Stimulated activated CD4-positive, alpha-beta T cell treated with anti-CD3 and anti-CD28 coated beads, Interleukin-2, amount 100 ng/mL, for 24 hours (primary cell): ENCODE results near the gene STXBP5.

ENCODE experiments used
- DNase-seq, 2 donors: peaks; one replicate each; pipeline ENCODE4 v3.0.0-alpha.2; 2020

STXBP5 gene

DNA sequence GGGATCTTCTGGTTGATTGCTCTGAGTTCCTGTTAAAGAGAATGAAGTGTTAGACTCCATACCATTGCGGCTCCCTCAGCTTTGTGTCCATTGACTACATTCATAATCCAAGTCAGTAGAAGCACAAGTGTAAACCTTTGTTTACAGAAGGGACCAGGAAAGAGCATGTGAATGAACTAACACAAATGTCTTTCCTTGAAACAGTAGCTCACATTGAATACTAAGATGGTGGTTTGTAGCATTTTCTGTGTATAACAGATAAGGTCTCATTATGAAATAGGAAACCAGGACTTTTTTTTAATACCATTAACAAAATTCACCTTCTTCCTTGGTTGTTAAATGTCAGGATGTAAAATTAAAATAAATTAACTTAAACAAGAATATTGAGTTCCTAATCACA, 8.4 kb downstream of the STXBP5 start:
- no peak for DNase-seq

GRCh38 chr6:147213772-147214171, 9.6 kb downstream of the STXBP5 start:
- DNase-seq: no peak

DNA sequence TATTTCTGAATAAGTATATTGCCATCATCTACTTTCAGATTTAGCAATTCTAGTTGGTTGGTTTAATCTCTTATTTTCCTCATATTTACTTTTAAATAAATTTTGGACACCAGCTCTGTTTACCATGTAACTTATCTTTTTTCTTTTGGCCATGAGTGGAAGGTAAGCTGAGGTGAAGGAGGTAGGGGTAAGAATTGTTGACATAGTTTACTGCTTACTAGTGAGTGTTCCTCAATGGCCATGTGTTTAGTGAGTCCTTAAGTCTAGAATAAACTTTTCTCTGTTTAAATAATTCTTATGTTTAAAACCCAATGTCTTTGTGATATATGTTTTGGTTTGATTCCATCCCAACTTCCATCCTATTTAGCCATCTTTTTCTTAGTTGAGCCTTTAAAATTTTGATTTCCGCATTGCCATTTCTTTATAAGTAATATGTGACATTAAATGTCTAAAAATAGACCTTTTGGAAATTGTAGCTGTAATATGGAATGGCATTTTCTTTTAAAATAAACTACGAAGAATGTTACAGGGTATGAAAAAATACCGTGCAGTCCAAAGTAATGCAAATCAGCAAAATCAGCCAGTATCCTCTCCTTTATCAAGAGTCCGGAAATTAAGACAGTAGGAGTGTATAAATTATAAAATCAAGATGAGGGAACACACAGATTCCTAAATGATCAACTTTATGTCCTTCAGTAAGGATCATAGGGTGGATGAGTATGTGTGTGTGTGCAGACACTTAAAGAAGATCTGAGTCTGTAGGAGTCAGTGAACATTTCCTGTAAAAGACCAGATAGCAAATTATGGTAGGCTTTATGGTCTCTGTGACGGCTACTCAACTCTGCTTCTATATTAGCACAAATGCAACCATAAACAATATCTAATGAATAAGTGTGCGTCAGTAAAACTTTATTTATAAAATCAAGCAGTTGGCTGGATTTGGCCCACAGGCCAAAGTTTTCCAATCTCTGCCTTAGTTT, 10.3 kb downstream of the STXBP5 start:
- DNase-seq: no peak

DNA sequence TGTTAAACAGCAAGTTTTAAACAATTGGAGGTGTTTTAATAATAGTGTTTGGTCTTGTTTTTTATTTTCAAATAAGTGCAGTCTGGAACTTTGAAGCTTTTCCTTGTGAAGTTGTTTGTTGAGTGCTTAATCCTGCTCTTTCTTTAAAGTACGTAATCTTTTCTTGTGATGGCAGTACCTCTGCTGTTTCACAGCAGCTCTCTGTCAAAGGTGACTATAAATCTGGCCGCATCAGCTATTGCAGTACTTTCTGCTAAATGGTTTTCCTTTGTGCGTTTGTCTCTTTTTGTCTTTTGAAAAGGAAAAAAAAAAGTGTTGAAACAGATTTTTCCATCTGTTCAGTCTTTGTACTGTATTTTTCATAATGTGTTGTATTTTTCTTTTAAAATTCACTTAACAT, 12.7 kb downstream of the STXBP5 start:
- no peak for DNase-seq

DNA sequence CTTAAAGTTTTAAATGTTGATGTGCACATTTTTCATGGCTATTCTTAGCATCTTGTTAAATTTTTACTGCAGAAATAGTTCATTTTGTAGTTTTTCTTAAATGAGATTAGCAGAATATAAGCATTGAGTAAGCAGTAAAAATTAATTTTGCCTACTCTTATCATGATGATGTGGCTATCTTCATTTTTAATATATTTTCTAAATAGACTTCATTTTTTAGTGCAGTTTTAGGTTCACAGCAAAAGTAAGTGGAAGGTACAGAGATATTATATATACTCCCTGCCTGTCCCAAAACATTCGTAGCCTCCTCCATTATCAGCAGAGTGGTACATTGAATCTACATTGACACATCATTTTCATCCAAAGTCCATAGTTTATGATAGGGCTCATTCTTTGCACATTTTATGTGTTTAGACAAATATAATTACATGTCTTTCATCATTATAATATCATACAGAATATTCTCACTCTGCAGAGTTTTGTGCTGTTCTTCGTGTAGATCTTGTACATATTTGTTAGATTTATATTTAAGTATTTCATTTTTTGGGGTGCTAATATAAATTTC, 13.7 kb downstream of the STXBP5 start:
- DNase-seq: no peak

DNA sequence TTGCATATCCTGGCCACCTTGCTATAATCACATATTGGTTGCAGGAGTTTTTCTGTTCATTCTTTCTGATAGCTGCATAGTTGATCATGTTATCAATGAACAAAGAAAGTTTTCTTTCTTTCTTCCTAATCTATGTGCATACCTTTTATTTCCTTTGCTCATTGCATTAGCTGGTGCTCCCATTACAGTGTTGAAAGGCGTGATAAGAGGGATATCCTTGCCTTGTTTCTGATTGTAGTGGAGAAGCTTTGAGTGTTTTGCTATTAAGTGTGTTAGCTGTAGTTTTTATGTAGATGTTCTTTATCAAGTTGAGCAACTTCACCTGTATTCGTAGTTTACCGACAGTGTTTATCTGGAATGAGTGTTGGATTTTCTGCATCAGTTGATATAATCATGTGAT, 14.6 kb downstream of the STXBP5 start:
- DNase-seq: no peak

DNA sequence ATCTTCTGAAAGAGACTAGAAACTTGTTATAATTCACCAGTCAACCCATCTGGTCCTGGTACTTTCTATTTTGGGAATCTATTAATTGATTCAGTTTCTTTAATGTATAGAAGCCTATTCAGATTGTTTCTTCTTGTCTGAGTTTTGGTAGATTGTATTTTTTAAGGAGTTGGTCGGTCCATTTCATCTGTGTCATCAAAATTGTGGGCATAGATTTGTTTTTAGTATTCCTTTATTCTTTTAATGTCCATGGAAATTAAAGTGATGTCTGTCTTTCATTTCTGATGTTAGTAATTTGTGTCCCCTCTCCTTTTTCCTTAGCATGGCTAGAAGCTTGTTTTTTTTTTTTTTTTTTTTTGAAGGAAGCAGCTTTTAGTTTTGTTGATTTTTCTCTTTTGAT, 15.2 kb downstream of the STXBP5 start:
- no peak for DNase-seq

DNA sequence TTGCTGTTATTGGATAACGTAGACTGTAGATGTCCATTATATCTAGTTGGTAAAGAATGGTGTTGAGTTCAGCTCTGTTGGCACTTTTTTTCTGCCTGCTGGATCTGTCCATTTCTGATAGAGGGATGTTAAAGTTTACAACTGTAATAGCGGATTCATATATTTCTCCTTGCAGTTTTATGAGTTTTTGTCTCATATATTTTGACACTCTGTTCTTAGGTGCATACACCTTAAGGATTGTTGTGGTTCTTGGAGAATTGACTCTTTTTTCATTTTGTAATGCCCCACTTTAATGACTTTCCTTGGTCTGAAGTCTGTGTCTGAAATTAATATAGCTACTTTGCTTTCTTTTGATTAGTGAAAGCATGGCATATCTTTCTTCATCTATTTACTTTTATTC, 16.1 kb downstream of the STXBP5 start:
- no peak for DNase-seq

DNA sequence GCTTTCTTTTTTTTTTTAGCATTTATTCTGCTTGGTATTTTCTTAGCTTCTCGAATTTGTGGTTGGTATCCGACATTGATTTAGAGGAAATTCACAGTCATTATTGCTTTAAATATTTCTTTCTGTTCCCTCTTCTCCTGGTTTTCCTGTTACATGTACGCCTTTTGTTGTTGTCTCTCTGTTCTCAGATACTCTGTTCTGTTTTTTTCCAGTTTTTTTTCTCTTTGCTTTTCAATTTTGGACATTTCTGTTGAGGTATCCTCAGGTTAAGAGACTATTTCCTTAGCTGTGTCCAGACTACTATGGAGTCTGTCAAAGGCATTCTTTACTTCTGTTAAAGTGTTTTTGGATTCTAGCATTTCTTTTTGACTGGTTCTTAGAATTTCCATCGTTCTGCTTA, 17.5 kb downstream of the STXBP5 start:
- DNase-seq: no peak

DNA sequence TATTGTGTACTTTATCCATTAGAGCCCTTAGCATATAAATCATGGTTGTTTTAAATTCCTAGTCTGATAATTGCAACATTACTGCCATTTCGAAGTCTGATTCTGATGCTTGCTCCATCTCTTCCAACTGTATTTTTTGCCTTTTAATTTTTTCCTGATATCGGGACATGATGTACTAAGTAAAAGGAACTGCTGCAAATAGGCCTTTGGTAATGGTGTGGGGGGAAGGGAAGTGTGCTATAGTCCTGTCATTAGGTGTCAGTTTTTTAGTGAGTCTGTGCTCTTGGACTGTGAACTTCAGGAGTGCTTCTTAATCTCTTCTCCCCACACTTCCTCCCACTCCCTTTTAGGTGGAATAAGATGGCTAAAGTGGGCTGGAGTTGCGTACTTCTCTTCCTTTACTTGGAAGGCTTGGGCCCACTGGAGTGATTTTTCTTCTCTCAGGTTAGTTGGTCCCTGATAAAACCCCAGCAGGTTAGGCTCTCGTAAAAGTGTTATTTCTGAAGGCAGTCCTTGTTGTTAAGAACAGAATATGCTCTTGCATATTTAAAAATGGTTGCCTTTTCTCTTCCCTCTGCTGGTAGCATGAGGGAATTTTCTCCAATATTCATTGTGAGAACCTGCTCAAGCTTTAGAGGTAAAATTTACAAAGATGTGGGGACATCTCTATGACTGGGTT, 18.1 kb downstream of the STXBP5 start:
- DNase-seq: no peak

DNA sequence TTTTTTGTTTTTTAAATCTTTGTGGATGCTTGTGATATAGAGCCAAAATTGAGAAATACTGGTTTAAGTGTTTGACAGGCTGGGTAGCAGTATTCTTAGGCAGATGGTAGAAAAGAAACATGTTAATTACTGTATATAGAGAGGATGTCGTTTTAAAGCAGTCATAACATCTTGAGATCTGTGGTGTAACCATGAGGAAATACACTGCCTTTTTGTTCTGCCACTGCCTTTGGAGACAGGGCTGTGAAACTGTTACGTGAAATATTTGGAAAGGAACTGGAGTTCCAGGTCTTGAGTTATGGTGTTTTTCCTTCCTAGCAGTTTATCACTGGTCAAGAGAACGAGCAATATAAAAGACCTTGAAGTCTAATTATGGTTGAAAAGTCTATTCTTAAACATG, 19.5 kb downstream of the STXBP5 start:
- DNase-seq: no peak

- no peak for DNase-seq
These were observed 22.0 kb downstream of the STXBP5 start for GRCh38 chr6:147226163-147226724.

DNA sequence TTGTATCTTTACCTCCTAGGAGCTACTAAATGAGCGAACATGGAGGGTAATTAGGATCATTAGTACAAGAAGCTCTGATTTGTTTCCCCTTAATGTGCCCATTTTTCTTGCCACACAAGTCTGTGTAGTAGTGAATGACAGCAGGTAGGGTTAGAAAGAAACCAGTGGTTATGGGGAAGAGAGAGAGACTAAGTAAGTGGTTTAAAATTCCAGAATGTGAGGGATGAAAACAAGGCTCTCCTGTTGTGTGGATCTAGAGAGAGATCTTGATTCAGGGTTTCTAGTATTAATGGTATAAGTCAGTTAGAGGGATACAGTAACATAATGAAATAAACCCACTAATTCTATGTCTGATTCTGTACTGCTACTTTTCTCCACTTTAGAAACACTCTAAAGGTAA, 22.7 kb downstream of the STXBP5 start:
- DNase-seq: no peak

GRCh38 chr6:147227770-147228320, 23.6 kb downstream of the STXBP5 start:
- no peak for DNase-seq

DNA sequence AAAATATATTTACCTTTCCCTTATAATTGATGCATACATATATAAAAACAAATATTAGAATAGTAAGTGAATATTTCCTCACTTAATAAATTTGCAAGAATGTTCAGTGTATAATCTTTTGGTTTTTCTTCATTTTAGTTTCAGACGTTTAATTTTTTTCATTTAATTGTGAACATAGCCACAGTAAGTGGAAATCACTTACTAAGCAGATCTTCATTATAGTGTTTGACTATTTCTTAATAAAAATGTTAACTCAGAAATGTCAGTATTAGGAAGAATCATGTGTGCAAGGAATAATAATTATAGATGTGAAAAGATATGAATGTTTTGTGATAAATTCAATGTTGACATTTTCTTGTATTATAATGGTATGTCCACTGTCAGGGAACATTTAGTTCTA, 27.4 kb downstream of the STXBP5 start:
- DNase-seq: no peak

- no peak for DNase-seq
These were observed 30.5 kb downstream of the STXBP5 start for GRCh38 chr6:147234685-147235084.

- no peak for DNase-seq
These were observed 33.9 kb downstream of the STXBP5 start for GRCh38 chr6:147238164-147238563.

DNA sequence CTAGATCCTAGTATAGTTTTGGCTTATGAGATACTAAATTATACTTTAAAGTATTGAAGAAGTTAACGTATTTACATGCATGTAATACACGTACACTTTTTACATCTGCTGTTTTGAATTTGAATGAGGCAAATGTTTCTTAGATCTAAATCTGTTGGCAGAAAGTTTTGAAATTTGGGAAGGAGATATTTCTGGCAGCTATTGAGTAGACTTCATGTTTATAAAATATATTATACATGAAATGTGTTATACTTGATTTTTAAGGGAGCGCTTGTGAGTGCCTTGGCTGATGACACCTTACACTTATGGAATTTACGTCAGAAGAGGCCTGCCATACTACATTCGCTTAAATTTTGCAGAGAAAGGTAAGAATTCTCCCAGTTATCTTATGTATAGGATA, 34.7 kb downstream of the STXBP5 start:
- DNase-seq: no peak

- DNase-seq: no peak
These were observed 40.6 kb downstream of the STXBP5 start for GRCh38 chr6:147244832-147245231.

DNA sequence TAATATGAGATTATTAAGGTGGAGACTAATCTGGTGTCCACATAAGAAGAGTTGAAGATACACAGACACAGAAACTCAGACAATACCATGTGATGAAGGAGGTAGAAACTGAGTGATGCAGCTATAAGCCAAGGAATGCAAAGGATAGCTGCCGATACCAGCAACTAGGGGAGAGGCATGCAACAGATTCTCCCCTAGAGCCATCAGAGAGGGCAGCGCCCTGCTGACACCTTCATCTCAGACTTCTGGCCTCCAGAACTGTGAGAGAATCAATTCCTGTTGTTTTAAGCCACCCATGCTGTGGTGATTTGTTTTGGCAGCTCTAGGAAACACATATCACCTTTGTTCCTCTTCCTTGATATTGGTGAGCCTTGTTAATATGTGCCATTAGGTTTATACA, 41.5 kb downstream of the STXBP5 start:
- no peak for DNase-seq

GRCh38 chr6:147246853-147247635, 42.8 kb downstream of the STXBP5 start:
- DNase-seq: no peak

DNA sequence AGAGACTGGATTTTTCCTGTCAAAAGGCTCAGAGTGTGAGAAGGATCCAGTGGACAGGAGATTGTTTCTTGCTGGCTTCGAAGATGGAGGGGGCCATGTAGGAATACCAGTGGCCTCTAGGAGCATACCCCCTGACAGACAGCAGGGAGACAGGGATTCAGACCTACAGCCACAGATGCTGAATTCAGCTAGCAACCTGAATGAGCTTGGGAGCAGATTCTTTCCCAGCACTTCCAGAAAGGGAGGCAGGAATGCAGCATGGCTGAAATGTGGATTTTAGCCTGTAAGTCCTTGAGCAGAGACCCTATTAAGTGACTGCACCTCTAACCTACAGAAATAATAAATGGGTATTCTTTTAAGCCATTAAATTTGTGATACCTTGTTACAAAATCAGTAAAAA, 44.6 kb downstream of the STXBP5 start:
- no peak for DNase-seq

GRCh38 chr6:147251072-147251471, 46.9 kb downstream of the STXBP5 start:
- no peak for DNase-seq
